D721Med (cell line): ENCODE results near the gene ETS2.

ENCODE experiments used
- DNase-seq: peaks from one replicate; pipeline ENCODE4 v3.0.0; 2011; ENCODE audit warnings: low spot score; ENCODE audit not compliant: insufficient read length
- FAIRE-seq: peaks from 2 replicates; lab custom pipeline; 2011; peaks lifted over from hg19 to GRCh38; lab: Jason Lieb, UNC
- TF ChIP-seq, protein P1 (sequence below): IDR thresholded peaks from 2 replicates; pipeline ENCODE4 v1.5.1; 2012; ENCODE audit warnings: mild to moderate bottlenecking, control low read depth; ENCODE audit not compliant: insufficient read depth; ENCODE audit errors: missing control alignments

The ETS2 gene

DNA sequence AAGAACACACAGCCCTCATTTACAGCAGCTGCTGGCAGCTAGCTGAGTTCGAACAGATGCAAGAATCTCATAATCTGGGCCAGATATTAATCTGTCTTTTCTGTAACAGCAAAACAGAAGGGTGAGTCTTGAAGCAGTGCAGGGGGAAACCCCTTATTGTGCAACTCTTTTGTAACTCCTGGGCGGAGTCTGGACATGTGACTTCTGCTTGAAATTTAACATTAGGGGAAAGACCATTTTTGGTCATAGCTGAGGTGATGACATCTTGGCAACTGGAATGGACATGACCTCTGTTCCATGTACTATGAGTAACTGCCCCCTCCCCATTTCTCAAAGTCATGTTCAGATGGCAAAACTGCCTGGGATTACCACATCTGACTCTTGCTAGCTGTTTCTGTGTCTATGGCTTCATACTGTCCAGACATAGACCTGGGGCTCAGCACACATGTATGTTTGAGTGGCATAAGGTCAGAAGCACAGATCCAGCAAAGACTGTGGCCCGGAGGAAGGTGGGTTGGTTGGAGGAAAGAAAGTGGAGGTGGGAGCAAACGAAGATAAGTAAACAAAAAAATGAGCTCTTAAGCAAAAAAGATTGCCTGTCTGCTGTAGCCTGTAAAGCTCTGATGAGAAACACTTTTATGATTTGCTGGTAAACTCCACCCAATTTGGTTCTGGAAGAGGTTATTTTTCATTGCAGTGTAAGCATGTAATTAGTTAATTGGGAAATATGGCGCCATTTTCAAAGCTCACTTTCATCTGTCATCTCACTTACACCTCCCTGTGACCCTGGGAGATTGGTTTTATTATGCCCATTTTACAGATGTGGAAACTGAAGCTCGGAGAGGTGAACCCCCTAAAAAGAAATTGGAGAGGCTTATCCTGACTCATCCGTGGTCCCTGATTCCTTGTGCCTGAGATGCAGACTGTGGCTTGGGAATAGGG, 26.1 kb downstream of the ETS2 start:
- TF ChIP-seq, protein P1, sequence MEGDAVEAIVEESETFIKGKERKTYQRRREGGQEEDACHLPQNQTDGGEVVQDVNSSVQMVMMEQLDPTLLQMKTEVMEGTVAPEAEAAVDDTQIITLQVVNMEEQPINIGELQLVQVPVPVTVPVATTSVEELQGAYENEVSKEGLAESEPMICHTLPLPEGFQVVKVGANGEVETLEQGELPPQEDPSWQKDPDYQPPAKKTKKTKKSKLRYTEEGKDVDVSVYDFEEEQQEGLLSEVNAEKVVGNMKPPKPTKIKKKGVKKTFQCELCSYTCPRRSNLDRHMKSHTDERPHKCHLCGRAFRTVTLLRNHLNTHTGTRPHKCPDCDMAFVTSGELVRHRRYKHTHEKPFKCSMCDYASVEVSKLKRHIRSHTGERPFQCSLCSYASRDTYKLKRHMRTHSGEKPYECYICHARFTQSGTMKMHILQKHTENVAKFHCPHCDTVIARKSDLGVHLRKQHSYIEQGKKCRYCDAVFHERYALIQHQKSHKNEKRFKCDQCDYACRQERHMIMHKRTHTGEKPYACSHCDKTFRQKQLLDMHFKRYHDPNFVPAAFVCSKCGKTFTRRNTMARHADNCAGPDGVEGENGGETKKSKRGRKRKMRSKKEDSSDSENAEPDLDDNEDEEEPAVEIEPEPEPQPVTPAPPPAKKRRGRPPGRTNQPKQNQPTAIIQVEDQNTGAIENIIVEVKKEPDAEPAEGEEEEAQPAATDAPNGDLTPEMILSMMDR = no peak
- DNase-seq (no peak), FAIRE-seq (no peak)

DNA sequence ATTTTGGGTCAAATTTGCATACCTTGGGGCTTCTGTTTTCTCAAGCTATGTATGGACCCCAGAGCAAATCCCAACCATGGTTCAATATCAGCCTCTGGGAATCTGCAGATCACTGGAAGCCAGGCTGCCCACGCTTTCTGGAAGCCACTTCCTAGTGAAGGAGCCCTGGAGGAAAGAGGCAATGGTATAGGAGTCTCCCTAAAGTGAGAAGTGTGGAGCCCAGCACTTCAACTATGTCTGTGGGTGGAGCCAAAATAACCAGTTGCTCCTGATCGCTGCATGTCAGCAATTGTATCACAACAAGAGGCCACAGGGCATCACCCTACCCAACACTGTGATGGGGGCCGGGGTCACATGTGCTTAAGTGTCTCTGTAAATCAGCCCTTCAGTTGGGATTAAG, 26.9 kb downstream of the ETS2 start:
- DNase-seq (no peak), FAIRE-seq (no peak)
- TF ChIP-seq, protein P1 = no peak

DNA sequence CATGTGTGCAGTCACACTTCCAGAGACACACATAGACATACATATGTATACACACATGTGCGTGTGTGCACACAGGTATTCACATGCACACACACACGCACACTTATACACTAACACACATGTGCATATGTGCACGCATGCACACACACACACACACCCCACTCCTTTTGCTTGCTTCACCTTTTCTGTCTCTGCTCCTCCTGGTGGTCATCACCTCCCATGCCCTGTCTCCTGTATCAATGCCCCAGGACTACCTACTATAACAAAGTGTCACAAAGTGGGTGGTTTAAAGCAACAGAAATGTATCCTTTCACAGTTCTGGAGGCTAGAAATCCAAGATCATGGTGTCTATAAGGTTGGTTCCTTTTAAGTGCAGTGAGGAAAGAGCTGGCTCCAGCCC, 27.4 kb downstream of the ETS2 start:
- TF ChIP-seq, protein P1 = no peak
- DNase-seq (no peak), FAIRE-seq (no peak)

DNA sequence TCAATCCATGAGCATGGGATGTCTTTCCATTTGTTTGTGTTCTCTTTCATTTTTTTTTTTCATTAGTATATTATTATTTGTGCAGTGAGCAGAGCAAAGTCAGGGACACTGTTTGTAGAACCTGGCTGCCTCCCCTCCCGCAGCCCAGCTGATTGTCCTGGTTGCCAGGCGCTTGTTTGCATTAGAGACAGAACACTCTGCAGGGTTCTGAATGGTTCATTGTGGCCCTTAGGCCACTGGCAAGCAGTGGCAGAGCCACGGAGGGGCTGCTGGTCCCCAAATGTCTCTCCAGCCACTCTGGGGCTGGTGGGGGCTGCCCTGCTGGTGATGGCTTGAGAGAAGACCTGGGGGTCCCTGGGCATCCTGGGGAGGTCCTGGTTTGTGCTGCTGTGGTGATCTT, 29.0 kb downstream of the ETS2 start:
- FAIRE-seq (no peak), DNase-seq (no peak)
- TF ChIP-seq, protein P1 = no peak

DNA sequence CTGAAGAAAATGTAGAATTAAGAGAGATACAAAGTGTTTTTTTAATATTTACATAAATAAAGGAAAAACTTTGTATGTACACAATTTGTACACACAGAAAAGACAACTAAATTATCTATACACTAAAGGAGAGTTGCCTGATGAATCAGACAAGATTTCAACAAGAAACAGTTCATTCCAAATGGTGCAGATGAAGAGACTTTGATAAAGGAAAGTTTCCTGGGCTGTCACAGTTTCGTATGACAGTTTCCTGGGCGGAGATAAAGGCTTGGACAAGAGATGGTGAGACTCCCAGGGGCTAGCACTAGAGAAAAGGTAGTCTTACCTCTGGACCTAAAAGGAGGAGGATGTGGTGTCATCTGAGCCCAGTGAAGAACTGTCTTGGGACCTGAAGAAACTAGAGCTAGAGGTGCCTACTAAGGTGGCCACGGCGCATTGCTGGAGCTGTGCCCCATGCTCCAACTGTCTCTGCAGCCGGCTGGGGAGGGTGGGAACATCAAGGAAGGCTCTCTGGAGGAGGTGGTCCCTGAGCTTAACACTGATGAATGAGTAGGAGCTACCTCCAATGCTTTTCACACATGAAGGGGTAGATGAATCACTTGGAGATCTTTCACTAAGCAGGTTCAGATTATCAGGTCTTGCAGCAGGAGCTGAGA, 32.2 kb downstream of the ETS2 start:
- FAIRE-seq (no peak), DNase-seq (no peak)
- TF ChIP-seq, protein P1 = no peak

DNA sequence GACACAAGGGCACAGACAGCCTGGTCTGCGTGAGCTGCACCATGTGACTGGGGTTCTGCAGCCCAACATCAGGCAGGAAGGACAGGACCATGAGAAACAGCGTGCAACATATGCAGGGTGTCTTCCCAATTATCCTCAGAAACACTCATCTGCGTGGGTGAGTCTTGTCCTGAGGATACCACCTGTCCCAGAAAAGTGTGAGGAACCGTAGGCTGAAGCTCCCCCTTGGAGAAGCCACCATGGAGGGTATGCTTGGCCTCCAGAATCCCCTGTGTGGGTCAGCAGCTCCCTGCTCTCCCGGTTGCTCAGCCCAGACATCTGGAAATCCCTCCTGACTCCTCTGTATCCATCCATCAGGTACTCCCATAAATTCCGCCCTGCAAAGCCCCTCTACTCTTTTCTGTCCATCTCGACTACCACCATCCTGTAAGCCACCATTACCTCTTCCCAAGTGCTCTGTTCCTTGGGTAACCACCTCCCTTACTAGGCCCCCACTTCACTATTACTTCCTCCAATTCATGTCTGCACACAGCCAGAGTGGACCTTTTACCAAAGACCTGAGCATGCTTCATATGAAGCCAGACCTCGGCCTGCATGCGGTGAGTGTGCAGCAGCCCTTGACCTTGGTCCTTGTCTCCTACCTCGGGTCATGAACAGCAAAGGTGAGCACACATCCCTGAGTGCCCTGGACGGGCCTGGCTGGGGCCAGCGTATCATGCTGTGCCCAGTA, 33.0 kb downstream of the ETS2 start:
- DNase-seq (no peak), FAIRE-seq (no peak)
- TF ChIP-seq, protein P1 = no peak
